Stomach (tissue), 9 donors: Measurements from ENCODE around the gene KIF5A. TPM values are rescaled to one million over a fixed set of nuclear protein-coding genes. Genes with fewer than 3 reads are reported as not detected.

Source experiments
- DNase-seq, 2 donors: peaks; one replicate each; pipeline versions ENCODE4 v3.0.0 to v3.0.0-alpha.2; 2013 to 2019
- H3K27ac ChIP-seq, 5 donors: fragments of 200-600 bp in 4 of 5; sonication (generic) in 4 of 5; one replicate each; pipeline ENCODE4 v1.5.1; 2013 to 2019; ENCODE audit warnings: mild to moderate bottlenecking in 1 of 5, moderate library complexity in 1 of 5
- H3K27me3 ChIP-seq, 3 donors: fragments of 200-600 bp; sonication (generic); one replicate each; pipeline ENCODE4 v1.5.1; 2017 to 2019; ENCODE audit warnings: mixed run types in 1 of 3
- H3K36me3 ChIP-seq, 4 donors: fragments of 200-600 bp; sonication (generic); 1 replicate in 3 of 4; 2 replicates in 1 of 4; pipeline ENCODE4 v1.5.1; 2016 to 2019
- H3K4me1 ChIP-seq, 4 donors: fragments of 200-600 bp; sonication (generic); one replicate each; pipeline ENCODE4 v1.5.1; 2016 to 2019
- H3K4me3 ChIP-seq, 4 donors: fragments of 200-600 bp; sonication (generic) in 3 of 4; one replicate each; pipeline ENCODE4 v1.5.1; 2016 to 2019; ENCODE audit warnings: mild to moderate bottlenecking in 1 of 4
- H3K9me3 ChIP-seq, 4 donors: fragments of 200-600 bp; sonication (generic); one replicate each; pipeline ENCODE4 v1.5.1; 2016 to 2019
- EP300 ChIP-seq: sonication (generic); formaldehyde crosslinking; IDR thresholded peaks from one replicate; pipeline ENCODE4 v1.6.1; 2017; ENCODE audit warnings: antibody characterized with exemption
- POLR2A ChIP-seq, 4 donors: fragments of 450-650 bp; IDR thresholded peaks; one replicate each; pipeline ENCODE4 v1.6.1; 2016; ENCODE audit warnings: antibody characterized with exemption in 4 of 4, control low read depth in 2 of 4, mild to moderate bottlenecking in 1 of 4, moderate library complexity in 1 of 4
- POLR2AphosphoS5 ChIP-seq, 3 donors: sonication (generic); formaldehyde crosslinking; IDR thresholded peaks; one replicate each; pipeline ENCODE4 v1.6.1; 2016; ENCODE audit warnings: antibody characterized with exemption in 3 of 3
- whole genome bisulfite sequencing, 5 donors: extraction: QIAGEN DNeasy Blood & Tissue Kit in 3 of 5; methylation state at CpG; one replicate each; pipeline versions ENCODE4 v1.1.5 to v1.1.7; 2013 to 2018; 5-methylcytosine and 5-hydroxymethylcytosine counted together
- intact Hi-C: fragments of 100-400 bp; cut with DNase I; formaldehyde crosslinking; loops from one replicate; pipeline ENCODE4 v1.15.1; 2023; ENCODE audit warnings: low total_unique reads
- polyA plus RNA-seq, 3 donors: library from polyadenylated mRNA; stranded (reverse); fragments of 200-250 nt; gene quantifications; one replicate each; pipeline ENCODE4 v1.2.3, GENCODE V29; 2013
- total RNA-seq, 5 donors: library from RNA; depleted of rRNA; stranded (reverse); fragments of >200 nt; gene quantifications; one replicate each; pipeline versions ENCODE4 v1.1.0 to v1.2.3, GENCODE V29; 2014 to 2016
- TF ChIP-seq, protein P1 (sequence below), 7 experiments: fragments of 450-650 bp in 4 of 7; fragments of 200-600 bp in 3 of 7; sonication (generic) in 3 of 7; IDR thresholded peaks; one replicate each; pipeline ENCODE4 v1.5.1; 2016 to 2019; ENCODE audit warnings: antibody characterized with exemption in 7 of 7, control low read depth in 2 of 7, mild to moderate bottlenecking in 1 of 7
- donor health status: healthy with polysubstance abuse.
- donor health status: Bipolar disorder and iron deficiency.
- donor health status: healthy.

The KIF5A gene
- total and polyA plus RNA-seq, 8 donors = 0.19 to 2.3 (median 1.3) TPM; not detected in 1

DNA sequence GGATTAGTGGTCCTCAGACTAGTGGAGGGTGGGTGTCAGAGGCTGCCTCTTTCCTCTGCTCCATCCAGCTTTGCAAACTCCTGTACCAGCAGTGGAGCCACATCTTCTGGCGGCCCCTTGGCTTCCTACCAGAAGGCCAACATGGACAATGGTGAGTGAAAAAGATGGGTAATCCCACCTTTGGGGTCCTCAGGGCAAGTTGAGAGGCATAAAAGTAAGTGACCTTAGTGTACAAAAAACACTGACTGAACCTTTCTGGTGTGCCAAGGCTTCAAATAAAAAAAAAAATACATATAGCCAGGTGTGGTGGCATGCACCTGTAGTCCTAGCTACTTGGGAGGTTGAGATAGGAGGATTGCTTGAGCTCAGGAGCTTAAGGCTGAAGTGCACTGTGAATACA, 32.0 kb downstream of the KIF5A start:
- intact Hi-C loops = loop anchor here (5.0 kb wide), 1 partner anchor 40 kb away; no protein-coding TSS in a partner anchor
- H3K27me3 ChIP-seq = peaks cover 0 to 9% (median 0%) of the 10 kb centered on the region in 3 donors
- H3K27ac ChIP-seq = no peak overlapping the region
- no peak for DNase-seq
- no peaks in the 10 kb centered on the region for H3K4me1 ChIP-seq
- 80 to 100% (median 94%) methylated on average over 1 of the region's 1 CpG for WGBS, 5 donors
- no peak overlapping the region for H3K4me3 ChIP-seq
- TF ChIP-seq, protein P1, sequence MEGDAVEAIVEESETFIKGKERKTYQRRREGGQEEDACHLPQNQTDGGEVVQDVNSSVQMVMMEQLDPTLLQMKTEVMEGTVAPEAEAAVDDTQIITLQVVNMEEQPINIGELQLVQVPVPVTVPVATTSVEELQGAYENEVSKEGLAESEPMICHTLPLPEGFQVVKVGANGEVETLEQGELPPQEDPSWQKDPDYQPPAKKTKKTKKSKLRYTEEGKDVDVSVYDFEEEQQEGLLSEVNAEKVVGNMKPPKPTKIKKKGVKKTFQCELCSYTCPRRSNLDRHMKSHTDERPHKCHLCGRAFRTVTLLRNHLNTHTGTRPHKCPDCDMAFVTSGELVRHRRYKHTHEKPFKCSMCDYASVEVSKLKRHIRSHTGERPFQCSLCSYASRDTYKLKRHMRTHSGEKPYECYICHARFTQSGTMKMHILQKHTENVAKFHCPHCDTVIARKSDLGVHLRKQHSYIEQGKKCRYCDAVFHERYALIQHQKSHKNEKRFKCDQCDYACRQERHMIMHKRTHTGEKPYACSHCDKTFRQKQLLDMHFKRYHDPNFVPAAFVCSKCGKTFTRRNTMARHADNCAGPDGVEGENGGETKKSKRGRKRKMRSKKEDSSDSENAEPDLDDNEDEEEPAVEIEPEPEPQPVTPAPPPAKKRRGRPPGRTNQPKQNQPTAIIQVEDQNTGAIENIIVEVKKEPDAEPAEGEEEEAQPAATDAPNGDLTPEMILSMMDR (IDR thresholded peaks at IDR 0.05) = no peak
- TF ChIP-seq EP300 = no peak
- no peak for TF ChIP-seq POLR2A (IDR thresholded peaks at IDR 0.05)
- TF ChIP-seq POLR2AphosphoS5 (IDR thresholded peaks at IDR 0.05) = no peak
- peaks cover 0 to 5% (median 2%) of the 10 kb centered on the region in 4 donors for H3K36me3 ChIP-seq
- no peaks in the 10 kb centered on the region for H3K9me3 ChIP-seq

DNA sequence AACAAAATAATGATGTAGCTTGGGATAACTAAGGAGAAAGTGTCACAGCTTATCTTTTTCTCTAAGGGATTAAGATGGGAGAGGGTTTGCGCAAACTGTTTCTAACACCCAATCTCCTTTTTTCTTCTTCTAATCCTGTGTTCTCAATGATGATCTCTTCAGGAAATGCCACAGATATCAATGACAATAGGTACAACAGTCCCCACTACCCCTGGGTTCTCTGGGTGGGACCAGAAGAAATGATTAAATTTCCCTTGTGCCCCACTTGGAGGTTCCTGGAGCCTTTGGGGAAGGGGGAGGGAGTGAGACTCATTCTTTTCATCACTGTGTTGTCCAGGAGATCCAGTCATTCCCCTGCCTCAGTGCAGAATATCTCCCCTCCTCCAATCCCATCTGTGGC, 32.6 kb downstream of the KIF5A start:
- intact Hi-C loops = loop anchor here (5.0 kb wide), 1 partner anchor 40 kb away; no protein-coding TSS in a partner anchor
- peaks cover 0 to 9% (median 0%) of the 10 kb centered on the region in 3 donors for H3K27me3 ChIP-seq
- no peak overlapping the region for H3K27ac ChIP-seq
- TF ChIP-seq POLR2A (IDR thresholded peaks at IDR 0.05) (no peak), EP300 (no peak), POLR2AphosphoS5 (IDR thresholded peaks at IDR 0.05) (no peak)
- TF ChIP-seq, protein P1 (IDR thresholded peaks at IDR 0.05) = no peak
- H3K4me1 ChIP-seq = no peaks in the 10 kb centered on the region
- no peaks in the 10 kb centered on the region for H3K9me3 ChIP-seq
- H3K36me3 ChIP-seq = peaks cover 0 to 5% (median 2%) of the 10 kb centered on the region in 4 donors
- DNase-seq = no peak
- H3K4me3 ChIP-seq = no peak overlapping the region
- WGBS, 5 donors = 92 to 100% (median 100%) methylated on average over 1 of the region's 1 CpG

- intact Hi-C loops = loop anchor here (5.0 kb wide), 1 partner anchor 39 kb away; no protein-coding TSS in a partner anchor
Observed at GRCh38 chr12:57583008-57583831, 33.4 kb downstream of the KIF5A start.

DNA sequence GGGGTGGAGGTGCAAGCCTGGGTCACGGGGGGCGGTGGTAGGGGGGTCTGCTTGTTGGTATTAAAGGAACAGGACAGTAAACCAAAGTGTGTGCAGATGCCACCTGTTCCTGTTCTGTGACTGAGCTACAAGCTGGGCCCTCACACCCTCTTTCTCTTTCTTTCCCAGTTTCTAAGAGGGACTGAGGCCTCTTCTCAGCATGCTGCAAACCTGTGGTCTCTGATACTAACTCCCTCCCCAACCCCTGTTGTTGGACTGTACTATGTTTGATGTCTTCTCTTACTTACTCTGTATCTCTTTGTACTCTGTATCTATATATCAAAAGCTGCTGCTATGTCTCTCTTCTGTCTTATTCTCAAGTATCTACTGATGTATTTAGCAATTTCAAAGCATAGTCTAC, 34.2 kb downstream of the KIF5A start:
- intact Hi-C loops = loop anchor here (5.0 kb wide), 1 partner anchor 38 kb away; no protein-coding TSS in a partner anchor
- H3K4me1 ChIP-seq = no peaks in the 10 kb centered on the region
- no peaks in the 10 kb centered on the region for H3K9me3 ChIP-seq
- TF ChIP-seq POLR2A (IDR thresholded peaks at IDR 0.05) (no peak), POLR2AphosphoS5 (IDR thresholded peaks at IDR 0.05) (no peak), EP300 (no peak)
- TF ChIP-seq, protein P1 (IDR thresholded peaks at IDR 0.05) = no peak
- no peak overlapping the region for H3K4me3 ChIP-seq
- no peak for DNase-seq
- WGBS, 5 donors = 97 to 100% (median 100%) methylated on average over 2 of the region's 2 CpGs
- peaks cover 0 to 13% (median 0%) of the 10 kb centered on the region in 3 donors for H3K27me3 ChIP-seq
- H3K36me3 ChIP-seq = peaks cover 0 to 4% (median 0%) of the 10 kb centered on the region in 4 donors
- H3K27ac ChIP-seq = no peak overlapping the region

More at GRCh38 chr12:57583008-57583831, 33.4 kb downstream of the KIF5A start:
- H3K4me3 ChIP-seq = no peak overlapping the region
- peak; percentile 59 to 91 for DNase-seq
- no peak overlapping the region for H3K27ac ChIP-seq
- H3K4me1 ChIP-seq = no peaks in the 10 kb centered on the region
- H3K9me3 ChIP-seq = no peaks in the 10 kb centered on the region
- WGBS, 5 donors = 41 to 47% (median 44%) methylated on average over 13 of the region's 13 CpGs
- peaks cover 0 to 4% (median 0%) of the 10 kb centered on the region in 4 donors for H3K36me3 ChIP-seq
- TF ChIP-seq, protein P1 (IDR thresholded peaks at IDR 0.05) = peak in 5 of 7 experiments; percentile 92 to 96 (median 94)
- TF ChIP-seq POLR2AphosphoS5 (IDR thresholded peaks at IDR 0.05) (peak in 1 of 3 donors; percentile 43), POLR2A (IDR thresholded peaks at IDR 0.05) (no peak)
- peaks cover 0 to 13% (median 0%) of the 10 kb centered on the region in 3 donors for H3K27me3 ChIP-seq
